Lung (tissue), 12 donors: Measurements from ENCODE around the gene XPC. TPM values are rescaled to one million over a fixed set of nuclear protein-coding genes. Genes with fewer than 3 reads are reported as not detected.

Experiments
- ATAC-seq: fragments of 200-7000 bp; cut with Tn5 transposase; one replicate; pipeline ENCODE4 v1.9.1; 2020; ENCODE audit warnings: moderate number of reproducible peaks; ENCODE audit not compliant: insufficient read depth, low FRiP score
- DNase-seq, 3 donors: peaks; one replicate each; pipeline ENCODE4 v3.0.0-alpha.2; 2013 to 2017
- H3K27ac ChIP-seq, 2 donors: one replicate each; pipeline ENCODE4 v1.5.1; 2013; ENCODE audit warnings: mild to moderate bottlenecking in 2 of 2, moderate library complexity in 2 of 2, control low read depth in 1 of 2, inconsistent platforms in 1 of 2, low read depth in 1 of 2, low read length in 1 of 2
- H3K27me3 ChIP-seq, 3 donors: one replicate each; pipeline ENCODE4 v1.5.1; 2013; ENCODE audit warnings: low read length in 2 of 3; ENCODE audit not compliant: control insufficient read depth in 3 of 3, insufficient read depth in 3 of 3
- H3K36me3 ChIP-seq, 4 donors: one replicate each; pipeline ENCODE4 v1.5.1; 2013; ENCODE audit warnings: low read length in 4 of 4, mild to moderate bottlenecking in 1 of 4, moderate library complexity in 1 of 4; ENCODE audit not compliant: control insufficient read depth in 4 of 4, insufficient read depth in 4 of 4
- H3K4me1 ChIP-seq, 5 donors: one replicate each; pipeline ENCODE4 v1.5.1; 2013; ENCODE audit warnings: low read length in 5 of 5, mild to moderate bottlenecking in 2 of 5, moderate library complexity in 1 of 5; ENCODE audit not compliant: control insufficient read depth in 5 of 5, insufficient read depth in 5 of 5
- H3K4me3 ChIP-seq: one replicate; pipeline ENCODE4 v1.5.1; 2013; ENCODE audit warnings: mild to moderate bottlenecking, control low read depth, moderate library complexity
- H3K9ac ChIP-seq, 2 donors: one replicate each; pipeline ENCODE4 v1.5.1; 2013; ENCODE audit warnings: low read length in 2 of 2, control low read depth in 1 of 2; ENCODE audit not compliant: insufficient read depth in 1 of 2
- H3K9me3 ChIP-seq, 4 donors: one replicate each; pipeline ENCODE4 v1.5.1; 2013; ENCODE audit warnings: low read length in 3 of 4, mild to moderate bottlenecking in 1 of 4, moderate library complexity in 1 of 4; ENCODE audit not compliant: control insufficient read depth in 4 of 4, insufficient read depth in 3 of 4
- WGBS, 2 donors: extraction: QIAGEN DNeasy Blood & Tissue Kit; methylation state at CpG; one replicate each; pipeline ENCODE4 v1.1.7; 2013; 5-methylcytosine and 5-hydroxymethylcytosine counted together
- polyA plus RNA-seq, 2 donors: library from polyadenylated mRNA; stranded (reverse); fragments of 200-250 nt; gene quantifications; one replicate each; pipeline ENCODE4 v1.2.1, GENCODE V29; 2013
- total RNA-seq, 2 donors: library from RNA; depleted of rRNA in 1 of 2; stranded (reverse); fragments of >200 nt in 1 of 2; gene quantifications; one replicate each; pipeline ENCODE4 v1.2.1, GENCODE V29; 2014 to 2021
- TF ChIP-seq, protein P1 (sequence below): IDR thresholded peaks from 2 replicates; pipeline ENCODE4 v1.5.1; 2012; ENCODE audit warnings: mild to moderate bottlenecking; ENCODE audit errors: control extremely low read depth, extremely low read depth
- donor health status: control.
- donor health status: control.
- donor health status: Bipolar disorder and iron deficiency.
- donor health status: healthy.
- donor health status: DM: yes; HTN: yes; CAD: no.

XPC gene
- total and polyA plus RNA-seq, 4 donors = 16.4 to 31.9 (median 23.7) TPM

DNA sequence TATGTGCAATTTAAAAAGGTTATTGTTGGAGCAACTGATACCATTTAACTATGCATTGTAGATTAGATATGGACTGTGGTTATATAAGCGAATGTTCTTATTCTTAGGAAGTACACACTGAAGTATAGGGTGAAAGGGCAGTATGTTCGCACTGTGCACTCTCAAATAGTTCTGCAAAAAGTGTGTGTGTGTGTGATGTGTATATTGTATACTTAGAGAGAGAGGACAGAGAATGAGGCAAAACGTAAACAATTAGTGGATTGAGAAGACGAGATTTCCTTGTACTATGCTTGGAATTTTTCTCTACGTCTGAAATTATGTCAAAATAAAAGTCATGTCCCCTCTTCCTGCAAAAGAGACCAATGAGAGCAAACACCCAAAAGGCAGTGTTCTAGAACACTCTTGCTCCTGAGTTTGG is 30.6 kb upstream of the XPC start:
- H3K9me3 ChIP-seq = no peaks in the 10 kb centered on the region
- H3K36me3 ChIP-seq = no peaks in the 10 kb centered on the region
- H3K27ac ChIP-seq = no peak overlapping the region
- 55 to 67% methylated on average over 5 of the region's 5 CpGs for WGBS, 2 donors
- DNase-seq (peak in 2 of 3 donors; percentile 83 to 88), ATAC-seq (no peak)
- no peaks in the 10 kb centered on the region for H3K27me3 ChIP-seq
- peaks cover 3 to 46% (median 11%) of the 10 kb centered on the region in 5 donors for H3K4me1 ChIP-seq
- TF ChIP-seq, protein P1, sequence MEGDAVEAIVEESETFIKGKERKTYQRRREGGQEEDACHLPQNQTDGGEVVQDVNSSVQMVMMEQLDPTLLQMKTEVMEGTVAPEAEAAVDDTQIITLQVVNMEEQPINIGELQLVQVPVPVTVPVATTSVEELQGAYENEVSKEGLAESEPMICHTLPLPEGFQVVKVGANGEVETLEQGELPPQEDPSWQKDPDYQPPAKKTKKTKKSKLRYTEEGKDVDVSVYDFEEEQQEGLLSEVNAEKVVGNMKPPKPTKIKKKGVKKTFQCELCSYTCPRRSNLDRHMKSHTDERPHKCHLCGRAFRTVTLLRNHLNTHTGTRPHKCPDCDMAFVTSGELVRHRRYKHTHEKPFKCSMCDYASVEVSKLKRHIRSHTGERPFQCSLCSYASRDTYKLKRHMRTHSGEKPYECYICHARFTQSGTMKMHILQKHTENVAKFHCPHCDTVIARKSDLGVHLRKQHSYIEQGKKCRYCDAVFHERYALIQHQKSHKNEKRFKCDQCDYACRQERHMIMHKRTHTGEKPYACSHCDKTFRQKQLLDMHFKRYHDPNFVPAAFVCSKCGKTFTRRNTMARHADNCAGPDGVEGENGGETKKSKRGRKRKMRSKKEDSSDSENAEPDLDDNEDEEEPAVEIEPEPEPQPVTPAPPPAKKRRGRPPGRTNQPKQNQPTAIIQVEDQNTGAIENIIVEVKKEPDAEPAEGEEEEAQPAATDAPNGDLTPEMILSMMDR = no peak
- no peak overlapping the region for H3K4me3 ChIP-seq
- H3K9ac ChIP-seq = peak overlapping the region in 1 of 2 donors; percentile 50

- Histone ChIP-seq H3K4me3 (no peak overlapping the region), H3K27me3 (no peaks in the 10 kb centered on the region), H3K9ac (no peak overlapping the region), H3K27ac (no peak overlapping the region), H3K36me3 (no peaks in the 10 kb centered on the region), H3K9me3 (no peaks in the 10 kb centered on the region), H3K4me1 (peaks cover 5 to 51% (median 19%) of the 10 kb centered on the region in 5 donors)
- TF ChIP-seq, protein P1 = no peak
- 92 to 96% methylated on average over 4 of the region's 4 CpGs for WGBS, 2 donors
- ATAC-seq (no peak), DNase-seq (no peak)
Measured at GRCh38 chr3:14208168-14208567, 29.8 kb upstream of the XPC start.

DNA sequence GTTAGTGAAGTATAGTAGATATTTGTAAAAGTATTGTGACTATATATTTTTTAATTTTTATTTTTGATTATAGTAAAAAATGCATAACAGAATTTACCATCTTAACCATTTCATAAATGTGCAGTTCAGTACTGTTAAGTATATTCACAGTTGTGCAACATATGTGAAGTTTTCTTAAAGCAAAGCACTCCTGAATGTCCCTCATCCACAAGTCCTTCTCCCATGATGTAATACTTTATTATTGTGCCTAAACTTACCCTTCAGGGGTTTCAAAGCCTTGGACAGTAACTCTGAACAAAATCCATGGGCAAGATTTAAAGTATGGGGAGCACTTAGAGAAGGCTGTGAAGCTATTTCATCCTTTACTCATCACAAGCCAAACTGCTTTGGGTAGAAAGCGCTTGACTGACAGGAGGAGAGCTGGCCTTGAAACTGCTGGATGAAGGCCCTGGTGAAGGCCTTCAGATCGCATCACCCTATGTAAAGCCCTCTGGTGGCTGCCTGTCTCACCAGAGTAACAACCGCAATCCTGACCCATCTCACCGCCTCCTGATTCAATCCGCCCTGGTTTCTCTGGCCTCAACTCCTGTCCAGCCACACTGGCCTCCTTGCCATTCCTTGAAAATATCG is 28.3 kb upstream of the XPC start:
- DNase-seq = no peak
- Histone ChIP-seq H3K27me3 (no peaks in the 10 kb centered on the region), H3K4me1 (peaks cover 5 to 51% (median 19%) of the 10 kb centered on the region in 5 donors), H3K27ac (no peak overlapping the region), H3K9me3 (no peaks in the 10 kb centered on the region), H3K4me3 (no peak overlapping the region), H3K9ac (no peak overlapping the region), H3K36me3 (no peaks in the 10 kb centered on the region)
- ATAC-seq = no peak
- 96 to 97% methylated on average over 6 of the region's 6 CpGs for WGBS, 2 donors
- TF ChIP-seq, protein P1 = no peak
